ENCODE data around the gene EYA2. TPM values are rescaled to one million over a fixed set of nuclear protein-coding genes. Genes with fewer than 3 reads are reported as not detected.

EYA2 gene
- total RNA-seq, 1 donor from 2014 or later = 15.4 TPM

DNA sequence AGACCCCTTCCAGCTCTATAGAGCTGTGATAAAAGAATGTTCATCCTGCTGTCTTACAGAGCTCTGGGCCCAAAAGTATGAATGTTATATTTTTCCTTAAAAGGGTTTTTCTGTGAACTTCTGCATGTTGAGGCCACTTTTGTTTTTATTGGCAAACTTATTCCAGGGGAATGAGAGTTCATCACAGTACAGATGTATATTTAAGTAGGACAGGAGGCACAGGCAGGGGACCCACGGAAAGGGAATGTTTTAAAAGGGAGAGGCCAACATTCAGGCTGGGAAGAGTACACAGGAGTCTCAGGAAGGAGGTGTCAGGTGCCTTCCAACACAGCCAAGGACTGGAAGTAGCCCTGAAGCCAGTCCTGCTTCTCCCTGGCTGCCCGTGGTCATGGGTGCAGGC, 148.4 kb downstream of the EYA2 start:
- Histone ChIP-seq H3K27ac (no peak overlapping the region), H3K36me3 (no peaks in the 10 kb centered on the region), H3K27me3 (no peaks in the 10 kb centered on the region), H3K4me1 (no peaks in the 10 kb centered on the region), H3K9me3 (peaks cover 0 to 6% of the 10 kb centered on the region in 2 donors), H3K4me3 (no peak overlapping the region)
- intact Hi-C loops (cut with DNase I) = no loop called here
- TF ChIP-seq, protein P1, sequence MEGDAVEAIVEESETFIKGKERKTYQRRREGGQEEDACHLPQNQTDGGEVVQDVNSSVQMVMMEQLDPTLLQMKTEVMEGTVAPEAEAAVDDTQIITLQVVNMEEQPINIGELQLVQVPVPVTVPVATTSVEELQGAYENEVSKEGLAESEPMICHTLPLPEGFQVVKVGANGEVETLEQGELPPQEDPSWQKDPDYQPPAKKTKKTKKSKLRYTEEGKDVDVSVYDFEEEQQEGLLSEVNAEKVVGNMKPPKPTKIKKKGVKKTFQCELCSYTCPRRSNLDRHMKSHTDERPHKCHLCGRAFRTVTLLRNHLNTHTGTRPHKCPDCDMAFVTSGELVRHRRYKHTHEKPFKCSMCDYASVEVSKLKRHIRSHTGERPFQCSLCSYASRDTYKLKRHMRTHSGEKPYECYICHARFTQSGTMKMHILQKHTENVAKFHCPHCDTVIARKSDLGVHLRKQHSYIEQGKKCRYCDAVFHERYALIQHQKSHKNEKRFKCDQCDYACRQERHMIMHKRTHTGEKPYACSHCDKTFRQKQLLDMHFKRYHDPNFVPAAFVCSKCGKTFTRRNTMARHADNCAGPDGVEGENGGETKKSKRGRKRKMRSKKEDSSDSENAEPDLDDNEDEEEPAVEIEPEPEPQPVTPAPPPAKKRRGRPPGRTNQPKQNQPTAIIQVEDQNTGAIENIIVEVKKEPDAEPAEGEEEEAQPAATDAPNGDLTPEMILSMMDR (IDR thresholded peaks at IDR 0.05) = no peak
- DNase-seq (ENCODE audit: low spot score in 2 of 2) = no peak

DNA sequence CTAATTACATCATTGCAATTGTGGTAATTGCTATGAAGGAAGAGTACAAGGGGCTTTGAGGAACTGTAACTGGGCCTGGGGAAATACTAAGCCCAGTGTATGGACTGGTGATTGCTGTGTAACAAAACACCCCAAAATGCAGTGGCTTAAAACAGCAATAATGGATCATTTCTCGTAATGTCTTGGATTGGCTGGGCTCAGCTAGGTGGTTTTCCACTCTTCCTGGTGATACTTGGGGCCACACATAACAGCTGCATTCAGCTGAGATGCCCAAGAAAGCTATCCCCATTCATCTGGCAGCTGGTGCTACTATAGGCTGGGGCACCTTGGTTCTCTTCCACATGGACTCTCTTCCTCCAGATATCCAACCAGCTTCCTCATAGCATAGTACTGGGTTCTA, 150.3 kb downstream of the EYA2 start:
- H3K27ac ChIP-seq = no peak overlapping the region
- intact Hi-C loops (cut with DNase I) = no loop called here
- peaks cover 0 to 6% of the 10 kb centered on the region in 2 donors for H3K9me3 ChIP-seq
- TF ChIP-seq, protein P1 (IDR thresholded peaks at IDR 0.05) = no peak
- no peak for DNase-seq (ENCODE audit: low spot score in 2 of 2)
- no peaks in the 10 kb centered on the region for H3K36me3 ChIP-seq
- no peaks in the 10 kb centered on the region for H3K27me3 ChIP-seq
- H3K4me1 ChIP-seq = no peaks in the 10 kb centered on the region
- H3K4me3 ChIP-seq = no peak overlapping the region

DNA sequence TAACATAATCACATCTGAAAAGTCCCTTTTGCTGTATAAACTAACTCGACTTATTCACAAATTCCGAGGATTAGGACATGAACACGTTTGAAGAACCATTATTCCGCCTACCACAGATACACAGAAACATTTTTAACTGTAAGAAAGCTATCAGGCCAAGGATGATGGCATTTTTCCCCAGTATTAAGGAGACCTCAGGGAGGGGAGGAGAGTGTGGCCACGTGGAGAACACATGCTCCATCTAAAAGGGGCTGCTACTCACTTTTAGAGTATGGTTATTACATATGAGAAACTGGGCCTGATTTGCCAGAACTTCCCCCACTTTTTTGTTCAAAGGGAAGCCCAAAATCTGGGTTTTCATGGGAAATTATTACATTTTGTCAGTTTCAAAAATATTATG, 153.4 kb downstream of the EYA2 start:
- TF ChIP-seq, protein P1 (IDR thresholded peaks at IDR 0.05) = no peak
- intact Hi-C loops (cut with DNase I) = no loop called here
- DNase-seq (ENCODE audit: low spot score in 2 of 2) = no peak
- Histone ChIP-seq H3K27ac (no peak overlapping the region), H3K9me3 (peaks cover 0 to 6% of the 10 kb centered on the region in 2 donors), H3K4me3 (no peak overlapping the region), H3K36me3 (no peaks in the 10 kb centered on the region), H3K27me3 (no peaks in the 10 kb centered on the region), H3K4me1 (no peaks in the 10 kb centered on the region)

DNA sequence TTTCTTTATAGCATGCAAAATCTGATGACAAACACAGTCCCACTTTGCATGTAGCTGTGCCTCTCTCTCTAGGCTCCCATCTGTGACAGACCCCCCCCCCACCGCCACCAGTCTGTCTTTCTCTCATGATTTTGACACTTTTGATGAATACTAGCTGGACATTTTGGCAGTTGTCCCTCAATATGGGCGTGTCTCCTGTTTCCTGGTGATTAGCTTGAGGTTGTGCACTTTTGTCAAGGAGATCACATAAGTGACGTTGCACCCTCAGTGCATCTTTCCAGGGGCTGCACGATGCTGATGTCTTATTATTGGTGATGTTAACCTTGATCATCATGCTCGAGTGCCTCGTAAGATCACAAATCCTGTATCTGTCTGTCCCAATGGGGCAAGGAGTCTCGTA, 155.1 kb downstream of the EYA2 start:
- H3K4me3 ChIP-seq = no peak overlapping the region
- H3K27me3 ChIP-seq = no peaks in the 10 kb centered on the region
- no peaks in the 10 kb centered on the region for H3K4me1 ChIP-seq
- TF ChIP-seq, protein P1 (IDR thresholded peaks at IDR 0.05) = no peak
- intact Hi-C loops (cut with DNase I) = no loop called here
- H3K9me3 ChIP-seq = peaks cover 0 to 5% of the 10 kb centered on the region in 2 donors
- H3K27ac ChIP-seq = no peak overlapping the region
- no peaks in the 10 kb centered on the region for H3K36me3 ChIP-seq
- DNase-seq (ENCODE audit: low spot score in 2 of 2) = no peak

DNA sequence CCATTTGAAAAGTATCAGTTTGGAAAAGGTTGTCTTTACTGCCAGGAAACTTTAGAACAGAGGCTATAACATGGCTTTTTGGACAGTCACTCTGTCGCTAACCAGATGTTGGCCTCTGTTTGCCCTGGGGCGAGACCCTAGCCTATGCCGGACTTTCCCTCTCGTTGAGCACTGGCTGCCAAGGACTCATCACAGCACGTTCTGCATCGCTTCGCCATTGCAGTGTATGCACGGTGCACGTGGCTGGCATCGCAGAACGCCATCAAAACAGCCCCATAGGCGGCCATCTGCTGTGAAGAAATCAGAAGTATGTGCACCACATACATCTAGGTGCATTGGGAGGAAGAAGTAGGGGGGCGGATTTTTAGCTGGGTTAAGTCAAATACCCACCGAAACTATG, 156.4 kb downstream of the EYA2 start:
- TF ChIP-seq, protein P1 (IDR thresholded peaks at IDR 0.05) = no peak

DNA sequence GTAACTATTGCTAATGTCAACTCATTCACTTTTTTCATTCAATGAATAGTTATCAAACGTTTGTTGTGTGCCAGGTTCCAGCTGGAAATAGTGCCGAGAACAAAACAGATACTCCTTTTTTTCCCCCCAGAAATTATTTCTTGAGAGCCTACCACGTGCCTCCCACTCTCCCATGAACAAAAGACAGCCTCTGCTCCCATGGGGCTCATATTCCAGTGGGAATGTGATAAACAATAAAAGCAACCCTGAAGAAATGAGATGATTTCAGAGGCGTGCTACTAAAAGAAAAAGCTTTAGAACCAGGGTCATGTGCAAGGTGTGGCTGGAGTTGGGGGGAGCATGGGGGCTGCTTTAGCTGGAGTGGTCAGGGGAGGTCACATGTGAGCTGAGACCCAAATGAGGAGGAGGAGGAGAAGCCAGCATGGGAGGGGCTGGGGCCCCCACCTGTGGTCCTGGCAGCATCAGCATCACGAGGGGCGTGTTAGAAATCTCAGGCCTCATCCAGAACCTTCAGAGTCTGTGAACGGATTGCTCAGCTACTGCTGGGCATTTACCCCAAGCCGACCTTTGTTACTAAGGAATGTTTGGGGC, 157.4 kb downstream of the EYA2 start:
- TF ChIP-seq, protein P1 (IDR thresholded peaks at IDR 0.05) = no peak
- intact Hi-C loops (cut with DNase I) = no loop called here
- Histone ChIP-seq H3K27me3 (no peaks in the 10 kb centered on the region), H3K36me3 (no peaks in the 10 kb centered on the region), H3K4me3 (no peak overlapping the region), H3K9me3 (no peaks in the 10 kb centered on the region), H3K27ac (no peak overlapping the region), H3K4me1 (no peaks in the 10 kb centered on the region)
- no peak for DNase-seq (ENCODE audit: low spot score in 2 of 2)

More for the DNA sequence above, 156.4 kb downstream of the EYA2 start:
- H3K27me3 ChIP-seq = no peaks in the 10 kb centered on the region
- DNase-seq (ENCODE audit: low spot score in 2 of 2) = no peak
- no peak overlapping the region for H3K4me3 ChIP-seq
- no peak overlapping the region for H3K27ac ChIP-seq
- no peaks in the 10 kb centered on the region for H3K9me3 ChIP-seq
- H3K36me3 ChIP-seq = no peaks in the 10 kb centered on the region
- no peaks in the 10 kb centered on the region for H3K4me1 ChIP-seq
- intact Hi-C loops (cut with DNase I) = no loop called here
